ENCODE data around the gene ATN1. TPM values are rescaled to one million over a fixed set of nuclear protein-coding genes. Genes with fewer than 3 reads are reported as not detected.

The ATN1 gene
- total RNA-seq, 4 donors from 2014 or later: 59.1 to 160 (median 112) TPM

- no peak for DNase-seq
- Histone ChIP-seq H3K4me3 (no peak overlapping the region), H3K4me1 (no peaks in the 10 kb centered on the region), H3K27me3 (no peaks in the 10 kb centered on the region), H3K36me3 (peaks cover 0 to 53% (median 22%) of the 10 kb centered on the region in 4 donors), H3K27ac (no peak overlapping the region), H3K9me3 (no peaks in the 10 kb centered on the region)
- TF ChIP-seq, protein P1, sequence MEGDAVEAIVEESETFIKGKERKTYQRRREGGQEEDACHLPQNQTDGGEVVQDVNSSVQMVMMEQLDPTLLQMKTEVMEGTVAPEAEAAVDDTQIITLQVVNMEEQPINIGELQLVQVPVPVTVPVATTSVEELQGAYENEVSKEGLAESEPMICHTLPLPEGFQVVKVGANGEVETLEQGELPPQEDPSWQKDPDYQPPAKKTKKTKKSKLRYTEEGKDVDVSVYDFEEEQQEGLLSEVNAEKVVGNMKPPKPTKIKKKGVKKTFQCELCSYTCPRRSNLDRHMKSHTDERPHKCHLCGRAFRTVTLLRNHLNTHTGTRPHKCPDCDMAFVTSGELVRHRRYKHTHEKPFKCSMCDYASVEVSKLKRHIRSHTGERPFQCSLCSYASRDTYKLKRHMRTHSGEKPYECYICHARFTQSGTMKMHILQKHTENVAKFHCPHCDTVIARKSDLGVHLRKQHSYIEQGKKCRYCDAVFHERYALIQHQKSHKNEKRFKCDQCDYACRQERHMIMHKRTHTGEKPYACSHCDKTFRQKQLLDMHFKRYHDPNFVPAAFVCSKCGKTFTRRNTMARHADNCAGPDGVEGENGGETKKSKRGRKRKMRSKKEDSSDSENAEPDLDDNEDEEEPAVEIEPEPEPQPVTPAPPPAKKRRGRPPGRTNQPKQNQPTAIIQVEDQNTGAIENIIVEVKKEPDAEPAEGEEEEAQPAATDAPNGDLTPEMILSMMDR (IDR thresholded peaks at IDR 0.05): no peak
- TF ChIP-seq EP300 (IDR thresholded peaks at IDR 0.05; ENCODE audit: low read depth) (no peak), POLR2A (IDR thresholded peaks at IDR 0.05) (no peak), POLR2AphosphoS5 (IDR thresholded peaks at IDR 0.05) (no peak)
- in situ Hi-C loops (cut with MboI; ENCODE audit: low pct_ligation_motif_present in 1 of 4, low pct_unique_long_range_greater_than_20kb in 1 of 4, low sequenced_read_pairs in 3 of 4): no loop called here
- intact Hi-C loops (cut with DNase I; ENCODE audit: low total_unique reads): no loop called here
- 80 to 83% methylated on average over 1 to 10 of the region's 10 CpGs for WGBS, 2 donors (ENCODE audit: low coverage in 1 of 2)
Measured at GRCh38 chr12:6977653-6978052, 49.9 kb downstream of the ATN1 start.

GRCh38 chr12:6978188-6978587 lies 50.4 kb downstream of the ATN1 start:
- TF ChIP-seq POLR2A (IDR thresholded peaks at IDR 0.05): no peak
- TF ChIP-seq POLR2AphosphoS5 (IDR thresholded peaks at IDR 0.05): no peak
- no peak for TF ChIP-seq EP300 (IDR thresholded peaks at IDR 0.05; ENCODE audit: low read depth)
- TF ChIP-seq, protein P1 (IDR thresholded peaks at IDR 0.05): no peak
- no peaks in the 10 kb centered on the region for H3K9me3 ChIP-seq
- H3K36me3 ChIP-seq: peaks cover 0 to 56% (median 22%) of the 10 kb centered on the region in 4 donors
- no peak for DNase-seq
- H3K4me1 ChIP-seq: no peaks in the 10 kb centered on the region
- 85 to 89% methylated on average over 6 of the region's 6 CpGs for WGBS, 2 donors (ENCODE audit: low coverage in 1 of 2)
- no peaks in the 10 kb centered on the region for H3K27me3 ChIP-seq
- intact Hi-C loops (cut with DNase I; ENCODE audit: low total_unique reads) (no loop called here), in situ Hi-C loops (cut with MboI; ENCODE audit: low pct_ligation_motif_present in 1 of 4, low pct_unique_long_range_greater_than_20kb in 1 of 4, low sequenced_read_pairs in 3 of 4) (no loop called here)
- H3K27ac ChIP-seq: no peak overlapping the region
- H3K4me3 ChIP-seq: no peak overlapping the region

DNA sequence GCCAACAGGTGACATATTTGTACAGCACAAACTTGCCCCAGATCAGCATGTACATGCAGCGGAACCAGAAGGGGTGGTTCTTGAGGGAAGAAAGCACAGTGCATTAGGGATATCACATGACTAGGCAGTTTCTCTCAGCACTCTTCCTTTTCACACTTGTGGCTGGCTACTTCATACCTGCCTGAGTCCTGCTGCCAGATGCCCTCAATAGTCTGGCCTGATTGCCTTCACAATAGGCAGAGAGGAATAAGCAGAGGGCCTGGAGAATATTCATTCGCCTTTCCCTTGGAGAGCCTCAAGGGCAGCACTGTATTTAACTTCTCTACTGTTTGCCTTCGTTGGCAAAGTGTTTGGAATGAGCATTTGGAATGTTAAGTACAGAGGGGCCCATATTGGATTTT lies 50.9 kb downstream of the ATN1 start:
- Histone ChIP-seq H3K9me3 (no peaks in the 10 kb centered on the region), H3K27ac (no peak overlapping the region), H3K4me1 (no peaks in the 10 kb centered on the region), H3K4me3 (no peak overlapping the region), H3K36me3 (peaks cover 0 to 56% (median 22%) of the 10 kb centered on the region in 4 donors), H3K27me3 (no peaks in the 10 kb centered on the region)
- TF ChIP-seq EP300 (IDR thresholded peaks at IDR 0.05; ENCODE audit: low read depth): no peak
- TF ChIP-seq, protein P1 (IDR thresholded peaks at IDR 0.05): no peak
- 67 to 77% methylated on average over 2 to 3 of the region's 3 CpGs for WGBS, 2 donors (ENCODE audit: low coverage in 1 of 2)
- intact Hi-C loops (cut with DNase I; ENCODE audit: low total_unique reads) (no loop called here), in situ Hi-C loops (cut with MboI; ENCODE audit: low pct_ligation_motif_present in 1 of 4, low pct_unique_long_range_greater_than_20kb in 1 of 4, low sequenced_read_pairs in 3 of 4) (no loop called here)
- no peak for DNase-seq

DNA sequence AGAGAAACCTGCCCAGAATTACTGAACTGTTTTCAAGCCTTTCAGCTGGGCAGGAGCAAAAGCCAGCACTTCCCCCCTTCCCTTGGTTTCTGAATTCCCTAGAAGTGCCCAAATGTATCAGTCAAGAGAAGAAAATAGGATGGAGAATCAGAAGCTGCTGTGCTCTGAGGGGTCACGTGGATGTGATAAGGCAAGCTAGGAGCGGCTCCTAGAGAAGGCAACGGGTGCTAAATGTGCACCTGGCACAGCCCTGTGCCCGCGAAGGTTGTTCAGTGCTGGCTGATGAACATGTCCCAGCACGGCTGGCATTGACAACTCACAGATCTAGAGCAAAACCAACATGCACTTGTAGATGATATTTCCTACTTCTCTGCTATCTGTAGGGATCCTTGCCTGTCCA lies 51.3 kb downstream of the ATN1 start:
- TF ChIP-seq, protein P1 (IDR thresholded peaks at IDR 0.05): no peak
- Histone ChIP-seq H3K27ac (no peak overlapping the region), H3K36me3 (peaks cover 0 to 56% (median 22%) of the 10 kb centered on the region in 4 donors), H3K4me1 (no peaks in the 10 kb centered on the region), H3K9me3 (no peaks in the 10 kb centered on the region), H3K27me3 (no peaks in the 10 kb centered on the region), H3K4me3 (no peak overlapping the region)
- in situ Hi-C loops (cut with MboI; ENCODE audit: low pct_ligation_motif_present in 1 of 4, low pct_unique_long_range_greater_than_20kb in 1 of 4, low sequenced_read_pairs in 3 of 4) (no loop called here), intact Hi-C loops (cut with DNase I; ENCODE audit: low total_unique reads) (no loop called here)
- 71% methylated on average over 6 of the region's 6 CpGs; no CpG with 5 or more reads in 1 of the 2 donors for WGBS, 2 donors (ENCODE audit: low coverage in 1 of 2)
- no peak for DNase-seq

Measured in transverse colon (tissue), 4 donors.